Renal cortical epithelial cell (primary cell): Measurements from ENCODE around the gene NPPC. TPM values are rescaled to one million over a fixed set of nuclear protein-coding genes. Genes with fewer than 3 reads are reported as not detected.

Experiments used
- DNase-seq: peaks from one replicate; pipeline ENCODE4 v3.0.0-alpha.2; 2011; ENCODE audit warnings: low read depth
- total RNA-seq: library from RNA; depleted of rRNA; stranded (reverse); fragments of >200 nt; gene quantifications from 2 replicates; pipeline ENCODE4 v1.2.3, GENCODE V29; 2014

NPPC gene
- total RNA-seq, 1 donor from 2014 or later, result 0.40 TPM

GRCh38 chr2:231887756-231888155, 38.4 kb downstream of the NPPC start:
- no peak for DNase-seq

DNA sequence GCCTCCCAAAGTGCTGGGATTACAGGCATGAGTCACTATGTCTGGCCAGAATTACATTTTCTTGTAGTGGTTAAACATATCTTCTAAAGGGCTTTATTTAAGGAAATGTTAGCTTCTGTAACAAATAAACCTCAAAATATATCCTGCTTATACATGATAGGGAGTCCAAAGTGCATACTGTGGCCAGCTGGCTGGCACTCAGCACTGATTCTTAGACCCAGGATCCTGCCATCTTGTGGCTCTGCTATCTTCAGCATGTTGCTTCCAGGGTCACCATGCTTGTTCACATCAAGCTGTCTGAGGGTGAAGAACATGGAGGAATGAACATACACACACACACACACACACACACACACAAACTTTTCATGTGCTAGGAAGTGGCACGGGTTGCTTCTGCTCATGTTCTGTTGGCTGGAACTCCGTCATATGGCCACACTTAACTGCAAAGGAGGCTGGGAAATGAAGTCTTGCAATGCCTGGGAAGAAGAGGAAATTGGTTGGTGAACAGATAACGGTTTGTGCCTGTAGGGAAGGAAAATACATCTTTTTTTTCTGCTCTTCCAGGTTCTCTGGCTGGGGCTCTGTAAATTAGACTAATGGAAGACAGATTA, 40.0 kb downstream of the NPPC start:
- DNase-seq, result no peak

DNA sequence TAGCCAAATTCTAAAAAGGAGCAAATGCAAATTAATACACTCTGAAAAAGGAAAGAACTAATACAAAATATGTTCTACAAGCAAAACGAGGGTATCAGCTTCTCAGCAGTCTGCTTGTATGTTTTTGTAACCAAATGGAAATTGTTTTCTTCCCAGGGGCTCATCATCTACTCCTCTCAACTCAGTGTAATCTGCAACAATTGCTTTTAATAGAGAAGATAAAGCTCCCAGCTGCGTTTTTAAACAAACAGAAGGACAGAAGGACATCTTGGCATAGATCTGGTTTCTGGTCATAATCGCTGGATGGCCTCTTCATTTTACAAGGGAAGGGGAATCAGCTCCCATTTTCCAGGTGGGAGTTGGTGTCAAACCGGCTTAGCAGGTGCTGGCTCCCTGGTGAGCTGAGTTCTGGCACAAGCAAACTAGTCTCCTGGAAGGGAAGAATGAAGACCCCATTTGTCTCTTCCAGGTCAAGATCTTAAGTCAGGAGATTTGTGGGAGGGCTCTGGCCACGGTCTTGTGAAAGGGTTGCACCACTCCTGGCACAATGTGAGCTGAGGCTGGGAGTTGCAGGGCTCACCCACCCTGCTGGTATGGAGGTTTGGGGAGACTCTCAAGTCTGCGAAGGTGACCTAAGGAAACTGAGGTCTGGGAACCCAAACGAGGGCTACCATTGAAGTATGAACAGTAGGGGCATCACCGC, 41.6 kb downstream of the NPPC start:
- no peak for DNase-seq

DNA sequence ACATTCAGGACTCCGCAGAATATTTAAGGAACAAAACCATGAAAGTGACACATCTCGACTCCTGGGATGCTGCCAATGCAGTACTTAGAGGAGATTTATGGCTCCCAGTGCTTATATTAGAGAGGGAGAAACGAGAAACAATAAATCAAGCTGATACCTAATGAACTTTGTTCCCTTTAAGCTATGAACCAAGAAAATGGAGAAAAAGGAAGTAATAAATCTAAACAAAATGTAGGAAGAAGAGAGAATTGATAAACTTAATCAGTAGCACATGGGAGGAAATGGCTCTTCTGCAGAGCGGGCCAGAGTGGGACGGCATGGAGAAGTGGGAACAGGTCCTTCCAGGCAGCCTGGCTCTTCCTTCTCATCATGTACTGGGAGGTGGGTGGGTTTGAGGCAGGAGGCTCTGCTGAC, 42.7 kb downstream of the NPPC start:
- peak; percentile 52 for DNase-seq

DNA sequence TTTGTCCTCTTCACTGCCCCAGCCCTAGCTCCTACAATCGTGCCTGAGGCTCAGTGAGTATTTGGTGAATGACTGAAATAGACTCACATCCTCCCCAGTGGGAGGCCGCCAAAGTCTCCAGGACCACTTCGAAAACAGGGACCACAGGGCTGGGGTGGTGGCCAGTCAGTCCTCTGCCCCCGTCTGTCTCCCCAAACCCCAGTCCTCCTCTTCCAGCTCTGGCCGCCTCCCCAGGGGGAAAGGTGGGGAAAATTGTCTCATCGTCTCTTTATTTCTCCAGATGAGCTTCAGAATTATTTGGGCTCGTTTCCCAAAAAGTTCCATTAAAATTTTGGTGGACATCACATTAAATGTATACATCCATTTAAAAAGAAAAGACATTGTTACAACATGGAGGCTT, 43.5 kb downstream of the NPPC start:
- no peak for DNase-seq

- peak; percentile 97 for DNase-seq
Measured at GRCh38 chr2:231880371-231880770, 45.8 kb downstream of the NPPC start.

DNA sequence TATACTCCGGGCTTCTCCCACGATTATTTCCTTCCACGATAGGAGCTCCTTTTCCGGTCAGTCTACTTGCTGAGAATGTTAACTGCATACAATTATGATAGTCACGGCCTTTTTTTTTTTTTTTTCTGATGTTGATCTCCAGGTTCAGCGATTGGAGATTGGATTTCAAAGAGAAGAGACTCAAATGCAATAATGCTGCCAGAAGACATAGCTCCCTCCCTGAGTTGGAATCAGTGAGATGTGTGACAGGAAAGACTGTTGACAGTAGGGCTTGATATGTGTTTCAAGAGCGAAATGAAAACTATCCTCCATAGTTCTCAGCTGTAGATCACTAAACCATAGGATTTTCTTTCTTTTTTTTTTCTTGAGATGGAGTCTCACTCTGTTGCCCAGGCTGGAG, 47.0 kb downstream of the NPPC start:
- DNase-seq, result no peak

GRCh38 chr2:231877533-231878456, 48.4 kb downstream of the NPPC start:
- peak; percentile 89 for DNase-seq

- DNase-seq, result no peak
Measured at GRCh38 chr2:231874944-231875343, 51.3 kb downstream of the NPPC start.

Other genes starting within 250 kb of the NPPC start
- 594 and 977 TPM in 2 replicates for gene PTMA, start 217.9 kb downstream of the NPPC start, total RNA-seq
- 19.1 and 25.0 TPM in 2 replicates for gene PDE6D, start 145.1 kb downstream of the NPPC start, total RNA-seq
- gene COPS7B, start 140.0 kb downstream of the NPPC start, total RNA-seq, result 7.8 and 16.8 TPM in 2 replicates
- 20.3 and 28.5 TPM in 2 replicates for gene DIS3L2, start 35.3 kb upstream of the NPPC start, total RNA-seq